B cell (primary cell): ENCODE data around the gene MRTFB. TPM values are rescaled to one million over a fixed set of nuclear protein-coding genes. Genes with fewer than 3 reads are reported as not detected.

ENCODE experiments used
- ATAC-seq: fragments of 200-7000 bp; cut with Tn5 transposase; one replicate; pipeline ENCODE4 v1.10.0; 2021; ENCODE audit warnings: low read depth, mild to moderate bottlenecking, moderate number of reproducible peaks, moderate library complexity
- CTCF ChIA-PET: fragments of 350-600 bp; sonication (Branson Sonifier 250); formaldehyde crosslinking; loops from one replicate; lab custom pipeline; 2021; ENCODE audit warnings: antibody characterized with exemption, inconsistent platforms; lab: Charles Lee
- POLR2A ChIA-PET: fragments of 350-600 bp; sonication (Branson Sonifier 250); formaldehyde crosslinking; loops from one replicate; lab custom pipeline; 2021; ENCODE audit warnings: antibody characterized with exemption; lab: Charles Lee
- DNase-seq: peaks from one replicate; pipeline ENCODE4 v3.0.0; 2013
- H2AFZ ChIP-seq: 2 replicates; pipeline ENCODE4 v1.6.1; 2012; ENCODE audit warnings: mild to moderate bottlenecking, low read depth, low read length; ENCODE audit not compliant: insufficient read depth, poor library complexity, severe bottlenecking
- H3K27ac ChIP-seq, 2 donors: 1 replicate in 1 of 2; 2 replicates in 1 of 2; pipeline ENCODE4 v1.5.1; 2012 to 2013; ENCODE audit warnings: low read length in 2 of 2, mild to moderate bottlenecking in 2 of 2, moderate library complexity in 1 of 2
- H3K27me3 ChIP-seq, 4 experiments: fragments of 200-600 bp in 1 of 4; sonication (generic) in 1 of 4; replicated peaks in 1 of 4; 1 replicate in 2 of 4; 2 replicates in 2 of 4; pipeline versions ENCODE4 v1.6.1 to v1.7.0; 2013 to 2016; ENCODE audit warnings: low read length in 3 of 4, mild to moderate bottlenecking in 2 of 4, mixed read lengths in 1 of 4, moderate library complexity in 1 of 4; ENCODE audit not compliant: insufficient read depth in 4 of 4, control insufficient read depth in 3 of 4; ENCODE audit errors: control extremely low read depth in 1 of 4
- H3K36me3 ChIP-seq, 2 experiments: replicated peaks in 1 of 2; 1 replicate in 1 of 2; 2 replicates in 1 of 2; pipeline versions ENCODE4 v1.6.1 to v1.7.1; 2013; ENCODE audit warnings: low read length in 1 of 2; ENCODE audit not compliant: insufficient read depth in 2 of 2, control insufficient read depth in 1 of 2; ENCODE audit errors: control extremely low read depth in 1 of 2, extremely low read depth in 1 of 2
- H3K4me1 ChIP-seq, 2 donors: fragments of 200-600 bp in 1 of 2; sonication (generic) in 1 of 2; 1 replicate in 1 of 2; 2 replicates in 1 of 2; pipeline versions ENCODE4 v1.5.1 to v1.6.1; 2013 to 2017; ENCODE audit warnings: low read length in 2 of 2; ENCODE audit not compliant: control insufficient read depth in 2 of 2, insufficient read depth in 2 of 2
- H3K4me2 ChIP-seq: replicated peaks from 2 replicates; pipeline ENCODE3; 2012; ENCODE audit warnings: mild to moderate bottlenecking, low read depth, low read length; ENCODE audit not compliant: poor library complexity, severe bottlenecking
- H3K4me3 ChIP-seq, 5 experiments: fragments of 200-600 bp in 1 of 5; sonication (generic) in 1 of 5; 1 replicate in 3 of 5; 2 replicates in 2 of 5; pipeline versions ENCODE4 v1.5.1 to v1.7.0; 2011 to 2016; ENCODE audit warnings: low read length in 4 of 5, mild to moderate bottlenecking in 4 of 5, low read depth in 2 of 5, control low read depth in 1 of 5, moderate library complexity in 1 of 5; ENCODE audit not compliant: insufficient read depth in 1 of 5; ENCODE audit errors: control extremely low read depth in 1 of 5, extremely low read depth in 1 of 5
- H3K79me2 ChIP-seq: fragments of 200-600 bp; sonication (generic); one replicate; pipeline ENCODE4 v1.6.0; 2016; ENCODE audit warnings: low read length; ENCODE audit not compliant: control insufficient read depth, insufficient read depth
- H3K9ac ChIP-seq: fragments of 200-600 bp; sonication (generic); 2 replicates; pipeline ENCODE4 v1.6.1; 2017; ENCODE audit warnings: mild to moderate bottlenecking, low read length, moderate library complexity
- H3K9me3 ChIP-seq, 3 donors: one replicate each; pipeline versions ENCODE4 v1.6.1 to v1.7.1; 2013; ENCODE audit warnings: low read length in 2 of 3; ENCODE audit not compliant: control insufficient read depth in 2 of 3, insufficient read depth in 1 of 3; ENCODE audit errors: control extremely low read depth in 1 of 3
- H4K20me1 ChIP-seq: 2 replicates; pipeline ENCODE4 v1.6.0; 2012; ENCODE audit warnings: mild to moderate bottlenecking, low read length; ENCODE audit not compliant: insufficient read depth, control insufficient read depth, poor library complexity, severe bottlenecking
- H3K27ac Mint-ChIP-seq: one replicate; pipeline ENCODE4 v1.8.0; 2021; ENCODE audit warnings: mixed read lengths
- H3K27me3 Mint-ChIP-seq: one replicate; pipeline ENCODE4 v1.8.0; 2021; ENCODE audit warnings: mixed read lengths
- H3K4me1 Mint-ChIP-seq: one replicate; pipeline ENCODE4 v1.8.0; 2021; ENCODE audit warnings: mixed read lengths
- H3K4me3 Mint-ChIP-seq: one replicate; pipeline ENCODE4 v1.8.0; 2021; ENCODE audit warnings: mixed read lengths
- H3K9me3 Mint-ChIP-seq: one replicate; pipeline ENCODE4 v1.8.0; 2022; ENCODE audit warnings: mixed read lengths; ENCODE audit not compliant: insufficient read depth
- CTCF ChIP-seq: fragments of 200-600 bp; IDR thresholded peaks from one replicate; pipeline ENCODE4 v1.8.0; 2022; ENCODE audit warnings: antibody characterized with exemption, mild to moderate bottlenecking
- EZH2 ChIP-seq: IDR thresholded peaks from 2 replicates; pipeline ENCODE4 v1.6.1; 2012; ENCODE audit warnings: borderline replicate concordance, low read depth, mild to moderate bottlenecking, moderate library complexity, low read length; ENCODE audit not compliant: insufficient read depth, poor library complexity, severe bottlenecking
- WGBS: methylation state at CpG from one replicate; pipeline ENCODE4 v1.1.5; 2013; ENCODE audit warnings: missing lambda C conversion rate; ENCODE audit not compliant: insufficient coverage; 5-methylcytosine and 5-hydroxymethylcytosine counted together
- intact Hi-C: fragments of 100-400 bp; cut with micrococcal nuclease; formaldehyde crosslinking; loops from one replicate; pipeline ENCODE4 v1.10.0; 2022
- polyA plus RNA-seq: library from polyadenylated mRNA; depleted of rRNA; stranded (reverse); fragments of >200 nt; gene quantifications from 2 replicates; pipeline ENCODE4 v1.2.3, GENCODE V29; 2012
- total RNA-seq, 2 donors: library from RNA; stranded (reverse); fragments of 120-200 nt in 1 of 2; gene quantifications; 1 replicate in 1 of 2; 2 replicates in 1 of 2; pipeline versions ENCODE4 v1.2.3 to v1.2.4, GENCODE V29; 2013 to 2022

MRTFB gene
- total and polyA plus RNA-seq, 2 donors (not counting 1 experiment from before 2014, with no cell fraction given), result 6.6 to 39.5 TPM

GRCh38 chr16:14133907-14134306, 62.8 kb downstream of the MRTFB start:
- ChIA-PET POLR2A (no interaction called here), CTCF (interaction anchor here (1.2 kb wide), 1 partner anchor 14 kb away, joined by 4 read pairs; no protein-coding TSS in a partner anchor)
- Histone ChIP-seq H3K27me3 (no peaks in the 10 kb centered on the region), H4K20me1 (no peaks in the 10 kb centered on the region), H3K9ac (no peak overlapping the region), H3K27ac (no peak overlapping the region), H3K4me2 (no peak overlapping the region), H3K4me1 (peaks cover 0 to 5% of the 10 kb centered on the region in 2 donors), H3K36me3 (peaks cover 0 to 3% of the 10 kb centered on the region in 2 experiments), H3K9me3 (no peaks in the 10 kb centered on the region), H3K79me2 (no peaks in the 10 kb centered on the region), H3K4me3 (no peak overlapping the region), H2AFZ (no peak overlapping the region)
- ATAC-seq (no peak), DNase-seq (no peak)
- Mint-ChIP-seq H3K27me3 (no peaks in the 10 kb centered on the region), H3K4me3 (no peak overlapping the region), H3K4me1 (peaks cover 7% of the 10 kb centered on the region), H3K9me3 (no peaks in the 10 kb centered on the region), H3K27ac (no peak overlapping the region)
- intact Hi-C loops, result no loop called here
- WGBS, result no CpG with 5 or more reads among the region's 1 CpG
- TF ChIP-seq CTCF (no peak), EZH2 (no peak)

GRCh38 chr16:14135704-14136103, 64.6 kb downstream of the MRTFB start:
- WGBS, result 100% methylated on average over 5 of the region's 5 CpGs
- no peak for TF ChIP-seq CTCF
- H3K4me3 Mint-ChIP-seq, result no peak overlapping the region

More at GRCh38 chr16:14135704-14136103, 64.6 kb downstream of the MRTFB start:
- Histone ChIP-seq H4K20me1 (no peaks in the 10 kb centered on the region), H3K4me1 (peaks cover 0 to 5% of the 10 kb centered on the region in 2 donors), H3K4me3 (no peak overlapping the region), H3K9me3 (no peaks in the 10 kb centered on the region), H2AFZ (no peak overlapping the region), H3K27me3 (no peaks in the 10 kb centered on the region), H3K36me3 (peaks cover 0 to 7% of the 10 kb centered on the region in 2 experiments), H3K4me2 (no peak overlapping the region), H3K9ac (no peak overlapping the region), H3K27ac (no peak overlapping the region), H3K79me2 (no peaks in the 10 kb centered on the region)
- intact Hi-C loops, result no loop called here
- Mint-ChIP-seq H3K27ac (no peak overlapping the region), H3K27me3 (no peaks in the 10 kb centered on the region), H3K4me1 (peaks cover 7% of the 10 kb centered on the region), H3K9me3 (no peaks in the 10 kb centered on the region)
- DNase-seq, result no peak
- ATAC-seq, result no peak
- POLR2A ChIA-PET, result no interaction called here
- CTCF ChIA-PET, result no interaction called here
